Peyer's patch (tissue), 4 donors: Measurements from ENCODE around the gene MUCL1.

Source experiments
- CTCF ChIP-seq, 6 experiments: fragments of 450-650 bp in 4 of 6; fragments of 200-600 bp in 2 of 6; sonication (generic) in 1 of 6; IDR thresholded peaks; one replicate each; pipeline ENCODE4 v1.5.1; 2017 to 2019; ENCODE audit warnings: antibody characterized with exemption in 6 of 6, mild to moderate bottlenecking in 3 of 6, moderate library complexity in 1 of 6
- POLR2A ChIP-seq, 2 donors: fragments of 450-650 bp; IDR thresholded peaks; one replicate each; pipeline ENCODE4 v1.5.1; 2017; ENCODE audit warnings: antibody characterized with exemption in 2 of 2, mild to moderate bottlenecking in 2 of 2, moderate library complexity in 2 of 2

DNA sequence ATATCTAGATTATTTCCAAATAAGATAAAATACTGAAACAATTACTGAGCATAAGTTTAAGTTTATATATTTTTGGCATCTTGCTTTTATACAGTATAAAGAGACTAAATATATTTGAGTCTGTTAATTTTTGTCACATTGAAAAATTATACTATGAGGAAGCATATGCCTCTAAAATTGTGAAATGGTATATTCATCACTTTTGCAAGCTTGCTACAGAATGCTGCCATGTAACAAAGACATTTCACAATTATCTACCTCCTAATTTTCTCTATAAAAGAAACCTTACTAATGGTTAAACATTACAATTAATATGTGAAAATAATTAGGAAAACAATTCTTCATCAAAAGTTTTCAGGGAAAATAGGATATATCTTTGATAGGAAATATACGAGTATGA is 22.7 kb upstream of the MUCL1 start:
- TF ChIP-seq CTCF (IDR thresholded peaks at IDR 0.05) (no peak), POLR2A (IDR thresholded peaks at IDR 0.05) (no peak)
